GM12892 (cell line): Measurements from ENCODE around the gene NACC2.

ENCODE experiments used
- DNase-seq: peaks from one replicate; pipeline ENCODE4 v3.0.0; 2011; ENCODE audit not compliant: insufficient read length
- FAIRE-seq: peaks from 2 replicates; lab custom pipeline; 2011; peaks lifted over from hg19 to GRCh38; lab: Jason Lieb, UNC
- POLR2A ChIP-seq: IDR thresholded peaks from 2 replicates; pipeline ENCODE4 v1.6.1; 2011; ENCODE audit warnings: low read depth, low read length, control low read depth
- POLR2AphosphoS5 ChIP-seq: IDR thresholded peaks from 2 replicates; pipeline ENCODE4 v1.6.1; 2011; ENCODE audit warnings: low read depth, low read length, control low read depth
- TAF1 ChIP-seq: IDR thresholded peaks from 2 replicates; pipeline ENCODE4 v1.6.1; 2011; ENCODE audit warnings: low read depth, mild to moderate bottlenecking, control low read depth, low read length, borderline replicate concordance

The NACC2 gene

GRCh38 chr9:136137321-136138265 is 42.5 kb upstream of the NACC2 start:
- TF ChIP-seq TAF1: no peak
- no peak for TF ChIP-seq POLR2A
- TF ChIP-seq POLR2AphosphoS5: no peak
- DNase-seq (no peak), FAIRE-seq (no peak)

- FAIRE-seq (no peak), DNase-seq (no peak)
- no peak for TF ChIP-seq TAF1
- no peak for TF ChIP-seq POLR2A
- TF ChIP-seq POLR2AphosphoS5: no peak
Measured at GRCh38 chr9:136136127-136136925, 41.2 kb upstream of the NACC2 start.

- DNase-seq: no peak
- no peak for FAIRE-seq
- TF ChIP-seq TAF1 (no peak), POLR2AphosphoS5 (no peak)
Measured at GRCh38 chr9:136135326-136136126, 40.4 kb upstream of the NACC2 start.

GRCh38 chr9:136133959-136134484 is 38.9 kb upstream of the NACC2 start:
- no peak for DNase-seq
- no peak for TF ChIP-seq POLR2AphosphoS5
- no peak for TF ChIP-seq POLR2A
- TF ChIP-seq TAF1: no peak
- no peak for FAIRE-seq

GRCh38 chr9:136133191-136133958 is 38.3 kb upstream of the NACC2 start:
- DNase-seq (no peak), FAIRE-seq (no peak)
- TF ChIP-seq POLR2AphosphoS5: no peak
- TF ChIP-seq POLR2A: no peak
- no peak for TF ChIP-seq TAF1

- no peak for DNase-seq
- FAIRE-seq: no peak
- no peak for TF ChIP-seq TAF1
- no peak for TF ChIP-seq POLR2A
- TF ChIP-seq POLR2AphosphoS5: no peak
Measured at GRCh38 chr9:136132512-136133050, 37.5 kb upstream of the NACC2 start.

GRCh38 chr9:136131629-136132511 is 36.8 kb upstream of the NACC2 start:
- TF ChIP-seq POLR2A: no peak
- TF ChIP-seq POLR2AphosphoS5: no peak
- no peak for TF ChIP-seq TAF1
- FAIRE-seq (no peak), DNase-seq (no peak)

GRCh38 chr9:136129176-136129575 is 34.1 kb upstream of the NACC2 start:
- FAIRE-seq (no peak), DNase-seq (no peak)
- TF ChIP-seq TAF1: no peak
- TF ChIP-seq POLR2AphosphoS5: no peak
- TF ChIP-seq POLR2A: no peak

GRCh38 chr9:136128436-136128835 is 33.3 kb upstream of the NACC2 start:
- DNase-seq (no peak), FAIRE-seq (no peak)
- TF ChIP-seq TAF1 (no peak), POLR2A (no peak), POLR2AphosphoS5 (no peak)

GRCh38 chr9:136127313-136127712 is 32.2 kb upstream of the NACC2 start:
- TF ChIP-seq TAF1 (no peak), POLR2AphosphoS5 (no peak), POLR2A (no peak)
- no peak for FAIRE-seq
- no peak for DNase-seq
